ENCODE results near the gene ZNF774.
"Not testable (repeated sequence)": the region's sequence is repeated elsewhere in the genome, so short reads cannot be mapped to it uniquely, and the experiment has no call there.

Gene ZNF774
- 0.28 to 6.1 (median 2.1) reads per million in 17 experiments for total RNA-seq

- peak; percentile 95 to 97 (median 97) for DNase-seq
These were observed at the start of gene ZNF774 for GRCh38 chr15:90352107-90352893. Gene ZNF774 (plus strand): TSS chr15:90352284. CDS start chr15:90354661, 2,377 bp downstream.

- not testable (repeated sequence) for DNase-seq
These were observed 46.7 kb upstream of the ZNF774 start for GRCh38 chr15:90305355-90305754.

- DNase-seq = peak in 1 of 4 experiments; percentile 19
These were observed 46.2 kb upstream of the ZNF774 start for GRCh38 chr15:90305932-90306331.

- DNase-seq = peak; percentile 54 to 74 (median 71)
These were observed 45.5 kb upstream of the ZNF774 start for GRCh38 chr15:90306560-90306959.

- DNase-seq = no peak
These were observed 44.4 kb upstream of the ZNF774 start for GRCh38 chr15:90307661-90308060.

- DNase-seq = no peak
These were observed 43.1 kb upstream of the ZNF774 start for GRCh38 chr15:90309020-90309419.

- DNase-seq = peak; percentile 14 to 55 (median 48)
These were observed 36.7 kb upstream of the ZNF774 start for GRCh38 chr15:90315278-90315982.

GRCh38 chr15:90316139-90316538 lies 35.9 kb upstream of the ZNF774 start:
- DNase-seq = no peak

- no peak for DNase-seq
These were observed 33.5 kb upstream of the ZNF774 start for GRCh38 chr15:90318591-90318990.

GRCh38 chr15:90320062-90320884 lies 31.8 kb upstream of the ZNF774 start:
- peak; percentile 89 to 93 (median 90) for DNase-seq

- DNase-seq = no peak
These were observed 31.2 kb upstream of the ZNF774 start for GRCh38 chr15:90320885-90321278.

- no peak for DNase-seq
These were observed 29.5 kb upstream of the ZNF774 start for GRCh38 chr15:90322538-90322937.

- DNase-seq = peak; percentile 59 to 75 (median 74)
These were observed 26.4 kb upstream of the ZNF774 start for GRCh38 chr15:90325726-90326125.

GRCh38 chr15:90326441-90326840 lies 25.6 kb upstream of the ZNF774 start:
- peak in 1 of 4 experiments; percentile 45 for DNase-seq

- peak in 2 of 4 experiments; percentile 28 to 42 for DNase-seq
These were observed 24.8 kb upstream of the ZNF774 start for GRCh38 chr15:90327311-90327710.

- no peak for DNase-seq
These were observed 17.8 kb upstream of the ZNF774 start for GRCh38 chr15:90334304-90334731.

GRCh38 chr15:90336705-90337141 lies 15.4 kb upstream of the ZNF774 start:
- peak; percentile 85 to 95 (median 91) for DNase-seq

GRCh38 chr15:90337256-90337655 lies 14.8 kb upstream of the ZNF774 start:
- peak; percentile 56 to 73 (median 56) for DNase-seq

- DNase-seq = peak in 1 of 4 experiments; percentile 48
These were observed 13.6 kb upstream of the ZNF774 start for GRCh38 chr15:90338532-90338931.

- no peak for DNase-seq
These were observed 11.7 kb upstream of the ZNF774 start for GRCh38 chr15:90340345-90340744.

- peak in 3 of 4 experiments; percentile 23 to 40 (median 29) for DNase-seq
These were observed 8.7 kb upstream of the ZNF774 start for GRCh38 chr15:90343302-90343790.

GRCh38 chr15:90344662-90345061 lies 7.4 kb upstream of the ZNF774 start:
- DNase-seq = peak; percentile 54 to 80 (median 65)
